Measurements from ENCODE around the gene ELK4. TPM values are rescaled to one million over a fixed set of nuclear protein-coding genes. Genes with fewer than 3 reads are reported as not detected.
A peak's percentile ranks its signal among the peaks of the same experiment; 100 is the strongest.

ELK4 gene
- total RNA-seq, 1 donor from 2014 or later, result 36.3 TPM

DNA sequence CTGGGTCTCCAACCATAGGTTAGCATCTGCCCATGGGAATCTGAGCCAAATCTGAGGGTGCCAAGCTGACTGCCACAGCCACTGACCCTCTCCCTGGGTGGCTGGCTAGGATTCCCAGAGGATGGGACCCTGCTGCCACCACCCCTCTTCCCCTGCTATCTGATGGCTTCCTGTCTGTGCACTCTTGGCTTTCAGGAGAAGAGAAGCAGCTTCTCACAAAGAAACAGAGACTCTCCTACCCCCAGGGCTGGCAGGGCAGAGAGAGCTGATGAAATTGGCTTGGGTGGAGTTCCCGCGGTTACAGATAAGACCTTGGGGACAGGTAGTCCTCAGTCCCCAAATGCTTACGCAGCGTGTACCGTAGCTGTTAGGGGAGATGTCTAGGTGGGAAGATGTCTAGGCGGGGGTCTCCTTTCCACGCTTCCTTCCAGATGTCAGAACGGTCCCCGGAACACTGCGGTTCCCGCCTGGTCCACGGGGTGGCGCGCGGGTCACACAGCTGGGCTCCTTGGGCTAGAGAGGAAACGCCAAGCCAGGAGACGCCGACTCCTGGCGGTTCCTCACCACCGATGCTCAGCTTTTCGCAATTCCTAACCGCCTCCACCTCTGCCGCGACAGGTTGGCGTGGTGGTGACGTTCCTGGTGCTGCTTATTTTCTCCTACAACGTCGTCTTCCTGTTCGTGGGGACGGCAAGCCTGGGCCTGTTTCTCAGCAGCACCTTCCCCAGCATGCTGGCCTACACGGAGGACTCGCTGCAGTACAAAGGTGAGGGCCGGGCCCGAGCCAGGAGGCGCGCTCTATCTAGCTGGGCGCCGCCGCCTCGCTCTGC, 40.1 kb downstream of the ELK4 start:
- DNase-seq, result peak; percentile 83
- H3K27me3 ChIP-seq (ENCODE audit: low read depth), result no peaks in the 10 kb centered on the region
- TF ChIP-seq CTCF (IDR thresholded peaks at IDR 0.05; ENCODE audit: borderline replicate concordance), result peak; percentile 99
- intact Hi-C loops (cut with micrococcal nuclease), result loop anchor here (5.0 kb wide), 3 partner anchors 41 to 121 kb away; partner anchors contain the start of gene ELK4
- peak overlapping the region; percentile 64 for H3K4me3 ChIP-seq
- no peak overlapping the region for H3K27ac ChIP-seq (replicated peaks)
- no peaks in the 10 kb centered on the region for H3K9me3 ChIP-seq (replicated peaks)
- peaks cover 21% of the 10 kb centered on the region for H3K4me1 ChIP-seq
- H3K36me3 ChIP-seq, result no peaks in the 10 kb centered on the region

DNA sequence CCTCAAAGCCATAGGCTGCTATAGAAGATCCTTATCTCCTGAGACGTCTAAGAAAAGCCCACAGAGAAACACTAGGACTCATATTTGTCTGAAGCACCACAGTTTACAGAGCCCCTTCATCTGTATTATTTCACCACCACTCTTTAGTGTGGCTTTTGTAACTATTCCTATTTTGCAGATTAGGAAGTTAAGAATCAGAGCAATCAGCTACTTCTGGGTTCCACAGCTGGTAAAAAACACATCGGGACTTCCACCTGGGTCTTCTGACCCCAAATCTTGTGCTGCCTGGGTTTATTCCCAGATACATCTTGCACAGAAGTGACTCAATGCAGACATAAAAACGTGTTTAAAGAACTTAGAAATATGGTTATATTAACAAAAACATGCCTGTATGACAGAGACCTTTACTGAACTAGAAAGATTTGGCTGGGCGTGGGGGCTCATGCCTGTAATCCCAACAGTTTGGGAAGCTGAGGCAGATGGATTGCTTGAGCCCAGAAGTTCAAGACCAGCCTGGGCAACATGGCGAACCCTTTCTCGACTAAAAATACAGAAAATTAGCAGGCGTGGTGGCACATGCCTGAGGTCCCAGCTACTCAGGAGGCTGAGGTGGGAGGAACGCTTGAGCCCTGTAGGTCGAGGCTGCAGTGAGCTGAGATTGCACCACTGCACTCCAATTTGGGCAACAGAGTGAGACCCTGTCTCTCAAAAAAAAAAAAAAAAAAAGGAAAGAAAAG, 40.9 kb downstream of the ELK4 start:
- intact Hi-C loops (cut with micrococcal nuclease), result loop anchor here (5.0 kb wide), 3 partner anchors 41 to 121 kb away; partner anchors contain the start of gene ELK4
- no peak for TF ChIP-seq CTCF (IDR thresholded peaks at IDR 0.05; ENCODE audit: borderline replicate concordance)
- Histone ChIP-seq H3K4me3 (no peak overlapping the region), H3K9me3 (replicated peaks) (no peaks in the 10 kb centered on the region), H3K4me1 (peaks cover 21% of the 10 kb centered on the region), H3K27me3 (ENCODE audit: low read depth) (no peaks in the 10 kb centered on the region), H3K36me3 (no peaks in the 10 kb centered on the region), H3K27ac (replicated peaks) (no peak overlapping the region)
- no peak for DNase-seq

DNA sequence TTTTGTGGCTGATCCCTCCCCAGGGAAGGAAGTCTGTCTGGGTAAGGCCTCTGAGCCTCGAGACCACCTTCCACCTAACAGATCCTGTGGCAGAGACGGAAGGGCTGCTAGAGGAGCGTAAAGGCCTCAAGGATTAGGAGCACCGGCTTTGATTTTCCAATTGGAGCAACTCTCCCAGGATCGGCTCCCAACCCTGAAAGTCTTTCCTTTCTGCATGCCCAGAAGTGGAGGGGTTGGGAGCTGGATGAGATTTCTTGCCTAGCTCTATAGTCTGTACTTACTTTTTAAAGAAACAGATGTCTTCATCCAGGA, 41.4 kb downstream of the ELK4 start:
- TF ChIP-seq CTCF (IDR thresholded peaks at IDR 0.05; ENCODE audit: borderline replicate concordance), result no peak
- intact Hi-C loops (cut with micrococcal nuclease), result loop anchor here (5.0 kb wide), 3 partner anchors 42 to 122 kb away; partner anchors contain the start of gene ELK4

DNA sequence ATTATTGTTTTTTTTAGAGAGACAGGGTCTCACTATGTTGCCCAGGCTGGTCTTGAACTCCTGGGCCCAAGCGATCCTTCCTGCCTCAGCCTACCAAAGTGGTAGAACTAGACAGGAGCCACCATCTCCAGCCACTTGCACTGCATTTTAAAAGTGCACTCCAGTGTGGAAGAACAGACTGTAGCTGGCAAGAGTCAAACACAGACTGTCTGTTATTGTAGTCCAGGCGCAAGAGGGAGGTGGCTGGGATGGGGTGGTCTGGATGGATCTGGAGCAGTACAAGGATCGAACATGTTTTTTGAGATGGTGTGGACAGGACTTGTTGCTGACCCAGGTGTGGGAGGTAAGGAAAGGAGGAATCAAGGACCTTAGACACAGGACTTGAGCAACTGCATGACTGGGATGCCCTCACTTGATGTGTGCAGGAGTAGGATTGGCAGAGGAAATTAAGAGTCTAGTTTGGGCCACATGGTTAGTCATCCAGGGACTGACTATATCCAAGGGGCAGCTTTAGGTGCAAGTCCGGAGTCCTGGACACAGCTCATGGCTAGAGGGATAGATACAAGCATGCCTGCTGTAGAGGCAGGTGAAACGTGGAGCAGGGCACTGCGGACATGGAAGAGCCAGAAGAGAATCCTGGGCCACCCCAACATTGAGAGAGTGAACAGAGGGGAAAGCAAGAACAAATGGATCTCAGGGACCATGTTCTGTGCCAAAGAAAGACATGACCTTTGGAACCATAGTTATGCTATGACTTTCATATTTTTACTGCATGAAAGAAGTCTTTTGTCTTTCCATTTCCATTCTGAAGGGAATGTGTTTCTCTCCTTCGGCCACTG, 42.0 kb downstream of the ELK4 start:
- Histone ChIP-seq H3K9me3 (replicated peaks) (no peaks in the 10 kb centered on the region), H3K36me3 (no peaks in the 10 kb centered on the region), H3K27me3 (ENCODE audit: low read depth) (no peaks in the 10 kb centered on the region), H3K4me1 (peaks cover 21% of the 10 kb centered on the region), H3K4me3 (no peak overlapping the region), H3K27ac (replicated peaks) (no peak overlapping the region)
- intact Hi-C loops (cut with micrococcal nuclease), result loop anchor here (5.0 kb wide), 3 partner anchors 42 to 122 kb away; partner anchors contain the start of gene ELK4
- DNase-seq, result no peak
- TF ChIP-seq CTCF (IDR thresholded peaks at IDR 0.05; ENCODE audit: borderline replicate concordance), result no peak

More for the DNA sequence above, 41.4 kb downstream of the ELK4 start:
- peaks cover 21% of the 10 kb centered on the region for H3K4me1 ChIP-seq
- no peaks in the 10 kb centered on the region for H3K36me3 ChIP-seq
- no peaks in the 10 kb centered on the region for H3K27me3 ChIP-seq (ENCODE audit: low read depth)
- no peaks in the 10 kb centered on the region for H3K9me3 ChIP-seq (replicated peaks)
- DNase-seq, result no peak
- no peak overlapping the region for H3K4me3 ChIP-seq
- no peak overlapping the region for H3K27ac ChIP-seq (replicated peaks)

DNA sequence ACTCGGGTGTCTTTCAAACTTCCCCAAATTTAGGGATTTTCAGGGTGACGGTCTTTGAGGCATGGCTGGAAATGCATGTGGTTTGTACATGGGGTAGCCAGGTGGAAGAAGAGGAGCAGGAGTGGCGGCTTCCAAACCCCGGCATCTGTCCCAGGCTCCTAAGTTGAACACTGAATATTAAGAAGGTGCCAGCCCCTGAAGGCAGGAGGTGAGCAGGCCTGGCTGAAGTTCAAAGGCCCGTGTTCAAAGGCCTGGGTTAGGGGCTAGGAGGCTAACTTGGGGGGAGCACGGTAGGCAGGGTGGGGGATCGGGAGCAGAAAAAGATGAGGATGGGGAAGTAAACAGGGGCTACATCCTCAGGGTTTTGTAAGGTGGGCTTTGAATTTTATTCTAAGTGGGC, 42.8 kb downstream of the ELK4 start:
- peaks cover 18% of the 10 kb centered on the region for H3K4me1 ChIP-seq
- H3K36me3 ChIP-seq, result no peaks in the 10 kb centered on the region
- no peaks in the 10 kb centered on the region for H3K27me3 ChIP-seq (ENCODE audit: low read depth)
- no peak for DNase-seq
- H3K27ac ChIP-seq (replicated peaks), result no peak overlapping the region
- TF ChIP-seq CTCF (IDR thresholded peaks at IDR 0.05; ENCODE audit: borderline replicate concordance), result no peak
- H3K4me3 ChIP-seq, result no peak overlapping the region
- intact Hi-C loops (cut with micrococcal nuclease), result no loop called here
- H3K9me3 ChIP-seq (replicated peaks), result no peaks in the 10 kb centered on the region
